PC-9 (cell line): Measurements from ENCODE around the gene MMP24OS. TPM values are rescaled to one million over a fixed set of nuclear protein-coding genes. Genes with fewer than 3 reads are reported as not detected.

Experiments used
- BruUV-seq: library from RNA; stranded (reverse); fragments of 400-500 nt; replicated peaks from 2 replicates; lab custom pipeline; 2021; lab: Mats Ljungman, UMichigan
- CTCF ChIA-PET: fragments of 300-600 bp; sonication (Branson Sonifier 250); formaldehyde crosslinking; loops from one replicate; lab custom pipeline; 2022; ENCODE audit warnings: antibody characterized with exemption; lab: Charles Lee
- POLR2A ChIA-PET: fragments of 300-600 bp; sonication (Branson Sonifier 250); formaldehyde crosslinking; loops from one replicate; lab custom pipeline; 2022; ENCODE audit warnings: antibody characterized with exemption; ENCODE audit not compliant: unreplicated experiment; lab: Charles Lee
- DNase-seq, 2 experiments: peaks; one replicate each; pipeline versions ENCODE4 v3.0.0 to v3.0.0-alpha.2; 2015 to 2022; ENCODE audit warnings: mixed read lengths in 1 of 2
- H2AFZ ChIP-seq: fragments of 200-600 bp; sonication (generic); 2 replicates; pipeline ENCODE4 v1.8.1; 2017; ENCODE audit warnings: antibody characterized with exemption
- H3F3A ChIP-seq: fragments of 200-600 bp; sonication (generic); 2 replicates; pipeline ENCODE4 v1.8.1; 2017; ENCODE audit warnings: antibody characterized with exemption, mild to moderate bottlenecking, low read depth; ENCODE audit not compliant: insufficient read depth
- H3K27ac ChIP-seq: fragments of 200-600 bp; sonication (generic); 2 replicates; pipeline ENCODE4 v1.6.1; 2016; ENCODE audit warnings: mixed run types
- H3K27me3 ChIP-seq: fragments of 200-600 bp; sonication (generic); 2 replicates; pipeline ENCODE4 v1.6.1; 2016; ENCODE audit warnings: low read depth, mixed run types; ENCODE audit not compliant: insufficient read depth
- H3K36me3 ChIP-seq: fragments of 200-600 bp; sonication (generic); 2 replicates; pipeline ENCODE4 v1.6.1; 2016; ENCODE audit warnings: low read depth, mixed run types
- H3K4me1 ChIP-seq: fragments of 200-600 bp; sonication (generic); replicated peaks from 2 replicates; pipeline ENCODE4 v1.6.1; 2016; ENCODE audit warnings: mixed run types; ENCODE audit not compliant: insufficient read depth
- H3K4me2 ChIP-seq: fragments of 200-600 bp; sonication (generic); 2 replicates; pipeline ENCODE4 v1.6.1; 2017; ENCODE audit warnings: mixed run types
- H3K4me3 ChIP-seq: fragments of 200-600 bp; sonication (generic); 2 replicates; pipeline ENCODE4 v1.6.1; 2016; ENCODE audit warnings: mixed run types
- H3K79me2 ChIP-seq: fragments of 200-600 bp; sonication (generic); 2 replicates; pipeline ENCODE4 v1.6.1; 2017; ENCODE audit warnings: low read depth, mixed run types
- H3K9me2 ChIP-seq: fragments of 200-600 bp; sonication (generic); 2 replicates; pipeline ENCODE4 v1.8.1; 2017; ENCODE audit warnings: mild to moderate bottlenecking; ENCODE audit not compliant: insufficient read depth
- H3K9me3 ChIP-seq: fragments of 200-600 bp; sonication (generic); 2 replicates; pipeline ENCODE4 v1.8.1; 2016; ENCODE audit warnings: low read depth; ENCODE audit not compliant: insufficient read depth
- H4K20me1 ChIP-seq: fragments of 200-600 bp; sonication (generic); 2 replicates; pipeline ENCODE4 v1.8.1; 2017; ENCODE audit not compliant: insufficient read depth
- CTCF ChIP-seq: fragments of 200-600 bp; sonication (generic); conservative IDR thresholded peaks from 2 replicates; pipeline ENCODE4 v1.6.1; 2017; ENCODE audit warnings: mixed run types, antibody characterized with exemption, mild to moderate bottlenecking, moderate library complexity
- EZH2 ChIP-seq: fragments of 200-600 bp; sonication (generic); IDR thresholded peaks from 2 replicates; pipeline ENCODE4 v1.8.0; 2017; ENCODE audit warnings: antibody characterized with exemption, low read depth
- intact Hi-C: fragments of 100-400 bp; cut with micrococcal nuclease; formaldehyde crosslinking; loops from one replicate; pipeline ENCODE4 v1.10.0; 2022; ENCODE audit not compliant: unreplicated experiment
- total RNA-seq: library from RNA; stranded (reverse); gene quantifications from 2 replicates; pipeline ENCODE4 v1.2.3, GENCODE V29; 2021

Gene MMP24OS
- total RNA-seq, 1 experiment from 2014 or later: 59.3 TPM

- Histone ChIP-seq H3K4me1 (no peaks in the 10 kb centered on the region), H3F3A (no peaks in the 10 kb centered on the region), H3K79me2 (no peaks in the 10 kb centered on the region), H3K4me2 (no peak overlapping the region), H2AFZ (no peak overlapping the region), H3K27ac (no peak overlapping the region), H3K4me3 (no peak overlapping the region), H3K27me3 (no peaks in the 10 kb centered on the region), H4K20me1 (no peaks in the 10 kb centered on the region), H3K9me3 (no peaks in the 10 kb centered on the region), H3K9me2 (no peaks in the 10 kb centered on the region), H3K36me3 (no peaks in the 10 kb centered on the region)
- DNase-seq: no peak
- CTCF ChIA-PET: no interaction called here
- POLR2A ChIA-PET: interaction anchor here (0.7 kb wide), 1 partner anchor 247 kb away, joined by 4 read pairs; no protein-coding TSS in a partner anchor
- BruUV-seq: no TSS peak
- TF ChIP-seq CTCF (no peak), EZH2 (no peak)
- intact Hi-C loops: no loop called here
Measured at GRCh38 chr20:35292504-35293285, 14.8 kb upstream of the MMP24OS start.

- ChIA-PET POLR2A (no interaction called here), CTCF (no interaction called here)
- no TSS peak for BruUV-seq
- no peaks in the 10 kb centered on the region for H3F3A ChIP-seq
- no peak within 1 kb of the TSS for H3K4me3 ChIP-seq
- H3K27me3 ChIP-seq: no peaks in the 10 kb centered on the region
- no peak for TF ChIP-seq CTCF
- no peak for TF ChIP-seq EZH2
- H4K20me1 ChIP-seq: no peaks in the 10 kb centered on the region
- intact Hi-C loops: no loop called here
- H3K79me2 ChIP-seq: no peaks in the 10 kb centered on the region
- no peaks in the 10 kb centered on the region for H3K4me1 ChIP-seq
- H3K9me2 ChIP-seq: no peaks in the 10 kb centered on the region
- H3K36me3 ChIP-seq: no peaks in the 10 kb centered on the region
- no peak within 1 kb of the TSS for H2AFZ ChIP-seq
- no peaks in the 10 kb centered on the region for H3K9me3 ChIP-seq
- H3K27ac ChIP-seq: no peak within 1 kb of the TSS
- DNase-seq: no peak
- H3K4me2 ChIP-seq: no peak within 1 kb of the TSS
Measured at GRCh38 chr20:35291654-35292503, 14.0 kb upstream of the MMP24OS start, which contains the start of gene FAM83C. Gene FAM83C (minus strand): TSS chr20:35292425. CDS start chr20:35292304, 121 bp downstream.

- H3K9me2 ChIP-seq: no peaks in the 10 kb centered on the region
- no peak overlapping the region for H3K4me3 ChIP-seq
- no peaks in the 10 kb centered on the region for H3K36me3 ChIP-seq
- CTCF ChIA-PET: interaction anchor here (0.5 kb wide), 1 partner anchor 97 kb away, joined by 5 read pairs; no protein-coding TSS in a partner anchor
- TF ChIP-seq CTCF (no peak), EZH2 (no peak)
- DNase-seq: no peak
- no peaks in the 10 kb centered on the region for H3K79me2 ChIP-seq
- no peaks in the 10 kb centered on the region for H3K27me3 ChIP-seq
- POLR2A ChIA-PET: interaction anchor here (0.6 kb wide), 1 partner anchor 473 kb away, joined by 5 read pairs; no protein-coding TSS in a partner anchor
- no peak overlapping the region for H3K27ac ChIP-seq
- no peaks in the 10 kb centered on the region for H4K20me1 ChIP-seq
- no TSS peak for BruUV-seq
- no peaks in the 10 kb centered on the region for H3K9me3 ChIP-seq
- H2AFZ ChIP-seq: no peak overlapping the region
- intact Hi-C loops: no loop called here
- no peaks in the 10 kb centered on the region; the same call in 1 of the 2 replicates for H3F3A ChIP-seq
- H3K4me2 ChIP-seq: no peak overlapping the region
- no peaks in the 10 kb centered on the region for H3K4me1 ChIP-seq
Measured at GRCh38 chr20:35290887-35291417, 13.0 kb upstream of the MMP24OS start.
